HG03039 (cell line): ENCODE results near the gene MTFR2.
"Not testable (repeated sequence)": the region's sequence is repeated elsewhere in the genome, so short reads cannot be mapped to it uniquely, and the experiment has no call there.

ENCODE experiments used
- ATAC-seq: cut with Tn5 transposase; IDR thresholded peaks from one replicate; pipeline ENCODE4 v1.9.1; 2021; ENCODE audit warnings: mild to moderate bottlenecking, moderate library complexity; ENCODE audit not compliant: unreplicated experiment

Gene MTFR2

DNA sequence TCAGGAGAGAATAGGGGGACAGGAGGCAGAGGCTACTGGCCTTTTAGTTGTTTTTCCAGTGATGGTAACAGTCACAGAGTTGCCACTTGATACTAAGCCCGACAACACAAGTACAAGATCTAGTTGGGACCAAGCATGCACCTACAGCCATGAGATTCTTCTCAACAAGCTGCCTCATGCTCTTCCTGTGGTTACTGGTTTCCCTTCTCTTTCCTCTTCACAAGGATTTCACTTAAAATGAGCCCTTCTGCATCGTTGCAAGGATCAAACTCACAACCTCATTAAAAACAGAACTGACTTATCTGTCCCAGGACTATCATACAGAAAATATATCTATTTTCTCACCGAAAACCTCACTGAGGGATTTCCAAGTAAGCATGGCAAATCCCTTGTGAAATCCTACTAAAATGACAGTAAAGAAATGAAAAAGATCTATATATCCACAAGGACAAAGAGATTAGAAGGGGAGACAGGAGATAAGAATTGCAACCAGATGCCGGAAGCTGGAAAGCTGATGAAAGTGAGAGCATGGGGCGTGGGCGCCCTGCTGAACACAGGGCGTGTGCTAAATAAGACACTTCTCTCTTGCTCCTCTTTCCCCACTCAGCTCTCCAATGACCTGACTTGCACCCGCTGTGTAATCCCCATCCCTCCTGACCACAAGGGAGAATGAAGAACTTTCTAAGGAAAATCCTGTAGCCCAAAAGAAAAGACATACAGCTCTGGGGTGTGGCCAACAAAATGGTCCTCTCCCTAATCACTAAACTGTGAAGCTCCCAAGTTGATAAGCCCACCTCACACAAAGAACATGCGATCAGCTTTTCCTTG is 13.4 kb downstream of the MTFR2 start:
- ATAC-seq: no peak

DNA sequence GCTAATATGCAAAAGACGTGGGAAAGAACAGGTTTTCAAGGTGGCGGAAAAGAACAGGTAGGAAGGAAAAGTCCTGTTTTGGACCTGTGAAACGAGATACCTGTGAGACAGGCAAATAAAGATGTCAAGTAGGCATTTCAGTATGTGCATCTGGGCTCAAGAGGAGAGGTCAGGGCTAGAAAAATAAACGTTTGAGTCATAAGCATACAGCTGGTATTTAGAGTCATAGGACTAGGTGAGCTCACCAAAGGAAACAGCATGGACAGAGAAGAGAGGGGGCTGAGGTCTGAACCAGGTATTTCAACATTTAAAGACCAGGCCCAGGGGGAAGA is 14.9 kb downstream of the MTFR2 start:
- no peak for ATAC-seq

GRCh38 chr6:136232701-136233100 is 17.4 kb downstream of the MTFR2 start:
- no peak for ATAC-seq

GRCh38 chr6:136230219-136230853 is 19.8 kb downstream of the MTFR2 start:
- ATAC-seq: no peak

GRCh38 chr6:136228814-136229213 is 21.3 kb downstream of the MTFR2 start:
- no peak for ATAC-seq

GRCh38 chr6:136226674-136227377 is 23.3 kb downstream of the MTFR2 start:
- no peak for ATAC-seq

DNA sequence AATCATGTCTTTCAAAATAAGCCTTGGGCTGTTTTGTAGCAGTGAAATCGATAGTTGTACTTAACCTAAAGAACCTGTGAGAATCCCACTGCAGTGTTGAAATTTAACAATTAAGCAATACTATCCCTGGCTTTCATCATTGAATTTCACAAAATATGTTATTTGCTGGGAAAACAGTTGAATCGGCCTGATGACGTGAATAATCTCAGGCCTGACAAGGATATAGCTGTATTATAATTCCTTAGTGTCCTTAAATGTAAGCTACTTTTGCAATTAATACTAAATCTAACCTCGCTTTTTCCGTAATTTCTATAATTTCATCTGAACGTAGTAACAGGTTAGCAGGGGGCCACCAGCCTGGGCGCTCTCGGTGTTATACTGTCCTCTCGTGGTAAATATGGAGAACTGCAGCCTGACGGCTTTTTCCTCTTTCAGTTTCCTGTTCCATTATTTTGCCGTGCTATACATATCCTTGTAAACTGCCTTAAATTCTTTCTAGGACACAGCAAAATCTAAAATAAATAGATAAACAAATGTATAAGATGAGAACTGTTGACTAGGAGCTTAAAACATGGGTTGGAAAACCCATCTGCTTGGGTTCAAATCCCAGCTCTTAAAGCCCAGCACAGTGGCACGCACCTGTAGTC is 24.0 kb downstream of the MTFR2 start:
- ATAC-seq: peak; percentile 81

- no peak for ATAC-seq
Observed at GRCh38 chr6:136225496-136225895, 24.6 kb downstream of the MTFR2 start.

DNA sequence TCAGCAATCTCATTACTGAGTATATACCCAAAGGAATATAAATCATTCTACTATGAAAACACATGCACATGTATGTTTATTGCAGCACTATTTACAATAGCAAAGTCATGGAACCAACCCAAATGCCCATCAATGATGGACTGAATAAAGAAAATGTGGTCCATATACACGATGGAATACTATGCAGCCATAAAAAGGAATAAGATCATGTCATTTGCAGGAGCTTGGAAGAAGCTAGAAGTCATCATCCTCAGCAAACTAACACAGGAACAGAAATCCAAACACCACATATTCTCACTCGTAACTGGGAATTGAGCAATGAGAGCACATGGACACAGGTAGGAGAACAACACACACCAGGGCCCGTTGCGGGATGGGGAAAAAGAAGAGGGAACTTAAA is 25.1 kb downstream of the MTFR2 start:
- not testable (repeated sequence) for ATAC-seq

GRCh38 chr6:136216503-136217401 is 33.4 kb downstream of the MTFR2 start:
- no peak for ATAC-seq

- ATAC-seq: no peak
Observed at GRCh38 chr6:136213853-136214252, 36.3 kb downstream of the MTFR2 start.

DNA sequence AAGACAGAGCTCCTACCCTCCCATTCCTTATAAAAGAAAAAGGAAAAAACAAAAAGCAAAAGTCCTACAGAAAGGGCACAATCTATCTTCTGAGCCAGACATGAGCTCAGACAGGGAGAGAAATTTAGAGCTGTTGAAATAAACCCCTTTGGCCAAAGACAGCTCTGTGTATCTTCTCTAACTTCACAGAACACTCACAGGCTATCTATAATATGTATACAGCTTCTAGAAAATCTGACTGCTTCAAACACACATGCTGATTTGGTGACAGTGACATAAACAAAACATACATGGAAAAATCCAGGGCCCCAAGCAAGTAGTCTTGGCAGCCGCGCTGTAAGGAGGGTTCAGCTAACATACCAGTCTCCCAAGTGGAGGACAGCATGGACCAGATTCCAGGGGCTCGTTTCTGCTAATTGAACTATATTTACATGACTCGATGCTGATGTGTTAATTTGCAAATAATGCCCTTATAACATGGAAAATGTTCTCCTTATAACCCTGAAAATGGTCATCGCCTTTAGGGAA is 37.0 kb downstream of the MTFR2 start:
- ATAC-seq: no peak

GRCh38 chr6:136212608-136213007 is 37.5 kb downstream of the MTFR2 start:
- no peak for ATAC-seq

- ATAC-seq: no peak
Observed at GRCh38 chr6:136210398-136211165, 39.5 kb downstream of the MTFR2 start.

- ATAC-seq: no peak
Observed at GRCh38 chr6:136209496-136209895, 40.6 kb downstream of the MTFR2 start.

GRCh38 chr6:136208783-136209182 is 41.3 kb downstream of the MTFR2 start:
- ATAC-seq: no peak

GRCh38 chr6:136201732-136202131 is 48.4 kb downstream of the MTFR2 start:
- ATAC-seq: no peak

DNA sequence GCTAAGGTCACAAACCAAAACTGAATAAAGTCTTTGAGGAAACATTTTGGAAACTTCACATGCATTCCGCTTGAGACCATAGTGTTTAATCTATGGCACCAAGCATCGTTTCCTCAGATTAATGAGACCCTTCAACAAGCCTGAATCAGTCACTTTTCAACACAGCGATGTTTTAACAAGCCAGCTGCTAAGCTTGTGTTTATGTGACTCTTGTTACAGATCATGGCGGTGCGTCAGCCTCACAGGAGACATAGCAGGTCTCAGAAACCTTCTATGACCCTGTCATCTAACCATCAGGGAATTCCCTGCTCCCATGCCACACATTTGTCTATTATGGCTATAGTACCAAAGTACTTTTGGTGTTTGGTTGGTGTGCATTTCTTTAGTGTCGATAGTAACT is 57.2 kb downstream of the MTFR2 start:
- no peak for ATAC-seq

DNA sequence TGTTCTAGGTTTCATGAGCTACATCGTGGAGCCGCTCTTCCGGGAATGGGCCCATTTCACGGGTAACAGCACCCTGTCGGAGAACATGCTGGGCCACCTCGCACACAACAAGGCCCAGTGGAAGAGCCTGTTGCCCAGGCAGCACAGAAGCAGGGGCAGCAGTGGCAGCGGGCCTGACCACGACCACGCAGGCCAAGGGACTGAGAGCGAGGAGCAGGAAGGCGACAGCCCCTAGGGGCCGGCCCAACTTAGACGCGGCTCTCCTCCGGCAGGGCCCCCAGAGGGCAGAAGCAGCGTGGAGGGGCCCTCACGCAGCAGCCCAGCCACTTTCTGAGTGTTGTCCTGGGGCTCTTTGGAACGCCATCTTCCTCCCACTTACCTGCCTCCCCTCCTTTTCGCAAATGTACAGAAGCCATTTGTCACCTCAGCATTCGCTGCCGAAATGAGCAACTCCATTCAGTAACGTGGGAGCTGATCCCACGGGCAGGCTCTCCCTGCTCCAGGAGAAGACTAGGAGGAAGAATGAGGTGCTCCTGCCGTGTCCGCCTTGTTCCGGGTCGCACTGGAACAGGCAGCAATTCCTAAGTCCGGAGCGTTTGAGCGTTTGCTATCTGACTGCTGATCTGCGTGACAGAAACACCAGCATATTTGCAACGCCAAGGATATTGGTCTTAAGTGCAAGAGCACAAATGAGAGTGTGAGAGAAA is 58.4 kb downstream of the MTFR2 start:
- no peak for ATAC-seq
